Stimulated activated CD8-positive, alpha-beta memory T cell treated with anti-CD3 and anti-CD28 coated beads, Interleukin-15, amount 100 ng/mL, for 1 hour (primary cell): ENCODE measurements around the gene DCLK1.

Experiments used
- DNase-seq: peaks from one replicate; pipeline ENCODE4 v3.0.0-alpha.2; 2020; ENCODE audit warnings: low read depth

DCLK1 gene

DNA sequence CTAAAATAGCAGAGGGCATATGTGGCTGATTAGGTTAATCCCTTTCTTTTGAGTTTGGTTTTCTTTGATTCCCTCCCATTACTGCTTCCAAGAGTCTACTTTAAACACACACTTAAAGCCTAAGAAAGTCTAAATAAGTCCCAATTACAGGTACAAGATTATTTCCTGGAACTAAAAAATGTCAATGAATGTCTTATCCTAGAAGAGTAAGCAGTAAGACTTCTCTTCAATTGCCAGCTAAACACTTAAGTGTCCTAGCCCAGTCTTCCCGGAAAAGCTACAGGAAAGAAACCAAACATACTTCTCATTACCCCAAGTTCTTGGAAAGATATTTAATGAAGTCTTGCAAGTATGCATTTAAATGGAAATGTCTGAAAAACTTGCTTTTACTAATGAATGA, 233.1 kb downstream of the DCLK1 start:
- no peak for DNase-seq

DNA sequence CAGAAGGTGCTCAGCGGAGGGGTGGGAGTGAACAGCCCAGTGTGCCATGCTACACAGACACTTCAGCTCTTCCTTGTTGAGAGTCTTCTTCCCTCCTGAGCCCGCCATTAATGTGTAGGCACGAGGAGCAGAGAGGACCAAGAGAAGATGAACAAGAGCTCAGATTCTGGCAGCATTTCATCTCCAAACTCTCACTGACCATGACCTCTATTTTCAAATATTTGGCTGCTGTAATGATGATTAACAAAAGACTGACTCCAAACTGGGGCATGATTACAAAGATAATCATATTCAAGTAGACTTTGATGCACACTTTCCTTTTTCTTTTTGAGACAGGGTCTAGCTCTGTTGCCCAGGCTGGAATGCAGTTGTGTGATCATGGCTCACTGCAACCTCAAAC, 236.5 kb downstream of the DCLK1 start:
- no peak for DNase-seq

DNA sequence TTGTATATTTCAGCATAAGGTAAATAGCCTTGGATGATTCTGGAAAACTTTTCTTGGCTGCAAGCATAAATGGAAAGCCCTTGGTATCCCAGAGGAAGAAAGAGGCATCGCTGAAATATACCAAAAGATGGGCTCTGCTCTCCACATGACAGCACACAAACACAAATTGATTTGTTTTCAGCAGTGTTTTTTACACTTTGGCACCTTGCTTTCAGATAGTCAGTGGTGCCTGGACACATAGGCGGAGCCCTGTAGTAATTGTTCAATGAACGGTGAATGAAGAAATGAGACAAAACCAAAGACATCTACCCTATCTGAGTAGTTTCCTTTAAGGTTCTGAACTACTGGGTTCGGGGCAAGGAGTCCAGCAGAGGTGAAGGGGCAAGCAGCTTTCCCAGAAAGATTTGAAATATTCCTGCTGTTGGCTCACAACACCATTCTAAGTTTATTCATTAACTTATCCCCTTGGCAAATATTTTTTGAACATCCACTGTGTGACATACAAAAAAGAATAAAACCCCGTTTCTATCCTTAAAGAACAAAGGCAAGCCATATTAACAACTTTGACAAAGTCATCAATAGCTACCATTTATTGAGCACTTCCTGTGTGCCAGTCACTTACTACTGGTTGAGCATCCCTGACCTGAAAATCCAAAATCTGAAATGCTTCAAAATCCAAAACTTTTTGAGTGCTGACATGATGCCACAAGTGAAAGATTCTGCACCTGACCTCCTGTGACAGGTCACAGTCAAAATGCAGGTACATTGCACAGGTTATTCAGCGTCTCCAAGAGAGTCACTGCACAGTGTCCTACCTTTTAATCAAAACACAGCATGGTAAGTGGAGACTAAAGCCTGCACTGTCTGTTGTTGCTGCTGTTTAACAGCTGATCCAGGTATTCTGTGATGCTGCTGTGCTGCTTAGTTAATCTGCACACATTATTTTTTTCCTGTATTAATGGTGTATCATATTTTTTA, 238.1 kb downstream of the DCLK1 start:
- no peak for DNase-seq

DNA sequence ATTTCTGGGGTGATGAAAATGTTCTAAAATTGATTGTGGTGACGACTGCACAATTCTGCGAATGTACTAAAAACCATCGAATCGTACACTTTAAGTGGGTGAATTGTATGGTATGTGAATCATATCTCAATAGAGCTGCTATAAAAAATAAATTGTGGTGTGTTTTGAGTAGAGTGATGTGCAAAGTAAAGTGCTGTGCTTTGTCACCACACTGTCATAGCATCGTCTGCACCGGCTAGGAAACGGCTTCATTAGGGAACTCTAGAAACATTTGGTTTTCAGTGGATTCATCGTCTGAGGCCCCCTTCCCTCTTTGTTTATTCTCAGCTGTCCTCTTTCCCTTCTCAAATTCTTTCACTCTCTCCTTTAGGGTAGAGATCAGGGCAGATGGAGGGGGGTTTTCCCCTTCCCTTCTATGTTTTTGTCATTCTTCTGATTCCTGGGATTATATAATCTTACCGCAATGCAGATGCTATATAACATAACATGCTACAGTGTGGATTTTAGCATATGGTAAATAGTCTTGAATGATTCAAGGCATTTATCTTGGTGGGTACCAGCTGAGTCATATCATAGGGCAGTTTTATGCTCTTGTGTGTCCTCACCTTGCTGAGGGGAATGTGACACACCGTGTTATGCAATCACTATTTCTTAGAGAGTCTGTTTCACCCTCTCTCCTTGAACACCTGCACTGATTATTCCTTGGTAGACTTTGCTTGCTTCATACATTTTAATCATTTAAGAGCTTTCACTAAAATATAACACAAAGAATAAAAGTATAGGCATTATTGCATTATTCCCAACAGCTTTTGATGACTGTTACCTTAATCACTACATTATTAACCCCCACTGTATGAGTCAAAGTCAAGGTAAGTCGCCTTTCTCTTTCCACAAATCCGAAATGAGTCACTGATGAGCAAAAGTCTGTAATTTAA, 239.4 kb downstream of the DCLK1 start:
- DNase-seq: no peak

DNA sequence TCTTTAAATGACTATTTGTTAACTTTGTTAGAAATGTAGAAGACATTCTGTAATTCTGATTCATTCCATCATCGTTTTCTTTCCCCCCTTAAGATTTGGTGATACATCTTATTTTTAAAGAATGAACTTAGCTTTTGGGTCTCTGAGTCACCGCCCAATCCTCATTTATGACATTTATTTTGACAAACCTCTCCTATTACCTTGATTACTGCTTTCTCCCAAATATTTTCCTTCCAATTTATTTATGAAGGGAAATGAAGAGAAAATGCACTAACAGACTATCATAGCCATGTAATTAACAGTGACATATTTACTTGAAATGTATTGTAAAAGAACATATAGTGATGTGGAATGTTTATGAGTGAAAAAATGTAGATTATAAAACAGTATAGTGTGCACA, 241.6 kb downstream of the DCLK1 start:
- DNase-seq: no peak

DNA sequence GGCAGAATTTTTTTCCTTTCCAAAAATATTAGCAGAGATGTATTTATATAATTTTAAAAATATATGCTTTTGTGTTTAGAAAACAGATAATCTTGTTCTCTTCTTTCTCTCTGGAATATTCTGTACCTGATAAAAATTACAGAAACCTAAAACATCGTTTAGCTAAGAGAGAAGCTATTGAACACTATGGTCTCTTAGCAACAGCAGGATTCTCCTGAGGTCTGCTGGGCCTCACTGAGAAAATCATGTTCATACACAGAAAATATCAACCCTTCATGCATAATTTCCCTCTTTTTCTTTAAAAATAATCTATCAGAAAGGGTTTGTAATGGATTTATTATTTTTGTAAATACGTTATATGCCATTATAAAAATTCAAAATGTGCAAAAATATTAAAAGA, 242.2 kb downstream of the DCLK1 start:
- no peak for DNase-seq

DNA sequence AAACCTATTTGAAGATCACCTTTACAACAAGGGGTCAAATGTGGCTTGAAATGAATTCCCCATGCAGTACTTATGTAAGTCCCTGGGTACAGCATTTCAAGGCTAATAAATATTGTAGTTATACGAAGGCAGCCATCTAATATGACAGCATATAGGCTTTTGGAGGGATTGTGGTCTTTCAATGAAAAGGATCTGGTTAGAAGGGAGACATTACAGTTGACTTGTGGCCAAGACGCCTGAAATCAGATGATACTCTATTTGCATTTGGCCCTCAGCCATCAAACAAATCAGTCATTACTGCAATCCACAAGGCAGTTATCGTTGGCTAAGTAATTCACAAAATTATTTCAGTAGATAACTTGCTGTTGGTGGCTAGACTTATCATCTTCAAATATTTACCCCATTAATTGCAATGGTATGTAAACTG, 242.7 kb downstream of the DCLK1 start:
- no peak for DNase-seq

DNA sequence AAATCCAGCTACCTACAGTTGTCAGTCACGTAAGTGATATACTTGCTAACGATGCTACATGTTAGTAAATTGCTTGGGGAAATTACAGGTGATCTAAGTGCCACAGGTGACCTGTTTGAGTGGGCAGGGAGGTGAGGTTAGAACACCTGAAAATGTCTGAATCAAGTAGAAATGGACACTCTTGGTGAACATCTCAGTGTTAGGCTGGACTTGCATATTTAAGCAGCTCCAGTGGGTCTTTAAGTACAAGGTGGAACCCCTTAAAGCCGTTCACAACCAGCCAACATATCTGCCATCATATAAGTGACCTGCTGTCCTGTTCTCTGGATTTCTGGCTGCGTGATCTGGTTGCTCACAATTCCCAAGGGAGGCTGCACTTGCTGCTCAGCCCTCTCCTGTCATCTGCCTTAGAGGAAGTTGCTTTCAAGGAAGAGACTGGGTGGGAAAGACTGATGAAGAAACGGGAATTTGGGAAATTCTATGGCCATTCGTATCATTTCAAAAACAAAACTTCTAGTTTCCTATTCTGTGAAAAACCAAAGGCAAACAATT, 244.0 kb downstream of the DCLK1 start:
- no peak for DNase-seq

DNA sequence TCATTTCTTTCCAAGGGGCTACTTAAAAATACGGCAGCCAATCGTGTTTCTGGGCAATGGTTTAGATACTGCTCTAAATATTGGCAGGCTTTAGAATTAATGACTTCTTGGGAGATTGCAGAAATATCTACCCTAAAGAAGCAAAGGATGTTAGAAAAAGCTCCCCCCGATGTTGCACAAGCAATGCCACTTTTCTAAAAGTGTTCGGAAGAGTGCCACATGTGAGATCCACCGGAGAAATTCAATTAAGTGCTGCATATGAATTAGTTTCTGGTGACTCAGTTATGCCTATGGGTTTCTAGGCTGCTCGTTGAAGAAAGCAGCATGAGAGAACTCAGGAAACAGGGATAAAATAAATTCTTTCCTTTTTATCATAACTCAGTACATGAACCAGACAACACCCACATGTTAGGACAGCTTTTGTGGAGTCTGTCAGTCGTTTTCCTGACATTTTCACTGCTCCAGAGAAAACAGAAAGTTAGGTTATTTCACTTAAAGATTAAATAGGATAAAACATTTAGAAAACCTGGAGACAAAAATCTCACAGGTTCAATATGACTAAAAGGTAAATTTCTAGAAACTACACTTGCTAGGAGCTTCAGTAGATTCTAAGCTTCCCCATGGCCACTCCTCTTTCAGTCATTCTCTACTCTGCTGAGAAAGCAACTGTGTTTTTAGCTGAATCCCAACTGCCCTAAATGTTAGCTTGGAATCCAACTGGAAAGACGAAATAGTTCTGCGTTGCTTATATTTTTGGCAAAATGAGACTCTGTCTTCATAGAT, 244.7 kb downstream of the DCLK1 start:
- no peak for DNase-seq

DNA sequence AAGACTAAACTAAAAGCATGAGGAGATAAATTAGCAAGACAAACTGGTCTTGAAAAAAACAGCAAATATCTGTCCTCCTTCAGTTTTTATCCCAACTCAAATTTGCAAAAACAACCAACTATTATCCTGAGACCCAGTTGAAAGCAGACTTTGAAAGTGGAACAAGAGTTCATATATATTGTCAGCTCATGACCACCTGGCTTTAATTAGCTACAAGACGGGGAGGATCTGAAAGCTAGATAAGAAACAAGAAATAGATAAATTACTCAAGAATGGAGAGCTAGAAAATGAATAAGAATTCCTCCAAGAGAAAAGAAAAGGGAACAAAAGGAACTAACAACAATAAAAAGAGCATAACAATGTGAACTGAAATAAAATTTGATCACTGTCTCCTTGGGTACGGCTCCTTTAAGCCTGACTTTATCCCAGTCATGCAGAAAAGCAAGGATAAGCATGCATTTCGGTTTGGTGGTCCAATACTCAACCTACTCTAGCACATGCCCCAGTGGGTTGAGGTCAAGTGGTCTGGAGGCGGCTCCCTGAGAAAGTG, 246.9 kb downstream of the DCLK1 start:
- DNase-seq: no peak

DNA sequence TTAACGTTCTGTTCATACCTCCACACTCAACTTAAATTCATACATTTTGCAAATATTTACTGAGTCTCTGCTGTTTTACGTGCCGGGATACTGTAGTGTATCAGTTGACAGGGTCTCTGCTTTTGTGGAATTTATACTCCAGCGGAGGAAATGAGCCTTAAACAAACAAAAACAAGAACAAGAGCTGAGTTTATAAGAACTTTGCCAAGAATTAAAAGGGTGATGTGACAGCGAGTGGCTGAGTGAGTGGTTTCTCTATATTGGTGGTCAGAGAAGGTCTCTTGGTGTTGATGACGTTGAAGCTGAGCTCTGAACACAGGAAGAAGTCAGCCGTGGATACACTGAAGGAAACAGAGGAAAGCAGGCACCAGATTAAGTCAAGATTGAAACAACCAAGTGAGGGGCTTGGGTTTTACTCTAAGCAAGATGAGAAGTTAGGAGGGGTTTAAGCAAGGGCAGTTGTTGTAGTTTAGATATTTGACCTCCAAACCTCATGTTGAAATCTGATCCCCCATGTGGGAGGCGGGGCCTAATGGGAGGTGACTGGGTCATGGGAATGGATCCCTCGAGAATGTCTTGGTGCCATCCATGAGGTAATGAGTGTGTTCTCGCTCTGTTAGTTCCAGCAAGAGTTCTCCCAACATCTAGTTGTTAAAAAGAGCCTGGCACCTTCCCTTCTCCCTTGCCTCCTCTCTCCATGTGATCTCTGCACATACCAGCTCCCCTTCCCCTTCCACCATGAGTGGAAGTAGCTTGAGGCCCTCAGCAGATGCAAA, 248.3 kb downstream of the DCLK1 start:
- no peak for DNase-seq

DNA sequence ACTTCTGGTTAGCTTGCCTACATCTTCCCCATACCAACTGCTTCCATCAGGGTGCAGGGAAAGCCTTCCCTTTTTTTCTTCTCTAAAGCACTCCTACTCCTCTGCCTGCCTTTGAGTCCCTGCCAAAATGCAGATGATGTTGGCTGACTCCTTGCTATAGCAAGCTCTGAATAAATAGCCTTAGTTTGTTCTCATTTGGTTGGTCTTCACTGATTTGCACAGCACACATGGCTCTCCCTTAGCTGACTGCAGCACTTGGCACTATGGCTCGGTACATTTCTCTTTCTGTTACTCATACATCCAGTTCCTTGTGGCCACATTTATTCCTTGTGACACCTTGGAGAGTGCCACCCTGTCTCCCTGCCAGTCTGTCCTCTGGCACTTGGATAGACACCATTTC, 249.8 kb downstream of the DCLK1 start:
- DNase-seq: no peak

DNA sequence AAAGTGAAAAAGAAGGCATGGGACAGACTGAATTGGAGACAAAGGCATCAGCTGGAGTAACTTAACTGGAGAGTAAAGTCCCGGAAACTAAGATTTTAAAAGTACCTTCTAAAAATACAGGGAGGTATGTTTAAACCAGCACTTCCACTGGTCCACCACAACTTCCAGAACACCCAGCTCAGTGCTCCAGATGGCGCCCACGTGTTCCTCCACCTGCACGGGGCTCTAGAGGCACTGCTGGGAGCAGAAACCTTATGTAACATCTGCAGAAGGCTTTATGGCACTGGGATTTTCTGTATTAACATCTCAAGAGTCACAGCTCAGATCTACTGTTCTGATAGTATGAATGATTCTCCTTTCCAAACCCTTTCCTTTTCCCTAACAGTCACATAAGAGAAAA, 252.1 kb downstream of the DCLK1 start:
- no peak for DNase-seq

DNA sequence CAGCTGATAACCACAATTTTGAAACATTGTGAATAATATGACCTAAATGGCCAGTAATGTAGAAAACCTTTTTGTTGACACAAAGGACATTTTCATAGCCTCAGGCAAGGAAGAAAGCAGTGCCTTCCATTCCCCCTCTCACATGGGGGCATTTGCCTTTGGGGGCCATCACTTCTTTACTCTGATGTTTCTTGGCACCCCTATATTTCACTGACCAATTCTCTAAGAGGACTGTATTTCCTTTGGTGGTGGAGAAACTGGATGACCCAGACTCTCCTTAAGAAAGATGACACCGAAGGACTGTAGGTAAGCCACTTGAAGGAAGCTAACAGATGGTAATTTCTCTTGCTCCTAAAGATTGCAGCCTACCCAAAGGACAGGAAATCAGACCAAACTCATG, 254.6 kb downstream of the DCLK1 start:
- no peak for DNase-seq

DNA sequence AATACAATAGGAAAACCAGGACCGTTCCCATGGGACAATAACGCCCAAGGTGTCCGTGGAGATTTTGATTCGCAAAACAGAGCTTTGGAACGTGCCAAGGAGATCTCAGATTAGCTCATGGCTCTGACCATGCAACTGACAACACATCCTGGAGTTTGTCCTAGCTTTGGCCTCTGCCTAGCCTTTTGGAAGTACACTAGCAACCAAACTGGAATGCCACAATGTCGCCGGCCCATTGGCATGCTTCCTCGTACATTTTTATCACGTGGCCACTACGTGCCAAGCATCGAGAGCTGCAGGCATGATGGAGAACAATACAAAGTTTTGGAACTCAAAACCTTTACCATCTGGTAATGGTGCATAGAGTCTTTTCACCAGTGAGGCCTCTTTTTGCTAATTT, 256.5 kb downstream of the DCLK1 start:
- DNase-seq: no peak

DNA sequence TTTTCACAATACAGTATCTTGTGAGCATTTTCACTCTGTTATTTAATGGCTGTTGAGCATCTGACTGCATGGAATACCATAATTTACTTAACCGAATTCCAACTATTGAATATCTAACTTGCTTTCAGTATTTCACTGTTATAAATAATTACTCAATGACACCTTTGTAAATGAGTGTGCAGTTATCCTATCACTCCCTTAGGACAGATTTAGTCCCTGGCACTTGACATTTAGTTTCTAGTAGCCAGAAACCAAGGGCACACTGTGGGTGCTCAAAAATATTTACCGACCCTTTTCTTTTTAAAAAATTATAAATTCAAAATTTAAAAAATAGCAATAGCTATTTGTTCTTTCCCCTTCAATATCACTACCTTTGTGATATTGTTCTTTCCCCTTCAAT, 258.8 kb downstream of the DCLK1 start:
- DNase-seq: no peak

DNA sequence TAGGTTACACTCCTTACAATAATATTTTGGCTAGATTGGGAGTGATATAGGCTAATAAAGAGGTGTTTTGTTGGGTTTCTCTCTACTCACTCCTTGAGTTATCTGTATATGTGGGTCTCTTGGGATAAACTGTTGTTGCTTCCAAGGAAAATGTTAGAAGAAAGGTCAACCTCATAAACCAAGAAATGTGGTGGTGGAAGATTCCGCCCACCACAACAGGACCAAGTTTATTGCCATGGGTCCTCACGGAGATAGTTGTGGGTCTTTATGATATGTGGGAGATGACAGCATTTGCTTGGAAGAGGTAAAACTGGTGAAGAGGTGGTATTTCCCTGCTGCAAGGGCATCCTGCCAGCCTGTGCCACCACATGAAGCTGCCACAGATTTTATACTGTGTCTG, 259.6 kb downstream of the DCLK1 start:
- DNase-seq: no peak

DNA sequence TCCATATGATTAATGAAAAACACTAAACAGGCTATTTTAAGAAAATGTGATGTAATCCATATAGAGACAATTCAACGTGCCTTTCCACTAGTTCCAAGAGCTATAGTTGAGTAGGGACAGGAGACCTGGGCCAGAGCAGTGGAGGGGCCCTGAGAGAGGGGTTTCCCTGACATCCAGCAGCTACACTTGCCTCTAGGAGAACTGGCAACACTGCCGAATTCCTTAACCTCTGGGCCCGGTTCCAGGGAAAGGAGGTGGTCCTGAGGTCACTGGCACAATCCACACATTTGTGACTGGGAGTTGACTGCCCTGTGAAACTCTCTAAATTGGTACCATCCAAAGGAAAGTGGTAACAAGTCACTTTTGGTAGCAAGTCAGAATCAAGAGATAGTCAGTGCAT, 264.4 kb downstream of the DCLK1 start:
- DNase-seq: no peak

DNA sequence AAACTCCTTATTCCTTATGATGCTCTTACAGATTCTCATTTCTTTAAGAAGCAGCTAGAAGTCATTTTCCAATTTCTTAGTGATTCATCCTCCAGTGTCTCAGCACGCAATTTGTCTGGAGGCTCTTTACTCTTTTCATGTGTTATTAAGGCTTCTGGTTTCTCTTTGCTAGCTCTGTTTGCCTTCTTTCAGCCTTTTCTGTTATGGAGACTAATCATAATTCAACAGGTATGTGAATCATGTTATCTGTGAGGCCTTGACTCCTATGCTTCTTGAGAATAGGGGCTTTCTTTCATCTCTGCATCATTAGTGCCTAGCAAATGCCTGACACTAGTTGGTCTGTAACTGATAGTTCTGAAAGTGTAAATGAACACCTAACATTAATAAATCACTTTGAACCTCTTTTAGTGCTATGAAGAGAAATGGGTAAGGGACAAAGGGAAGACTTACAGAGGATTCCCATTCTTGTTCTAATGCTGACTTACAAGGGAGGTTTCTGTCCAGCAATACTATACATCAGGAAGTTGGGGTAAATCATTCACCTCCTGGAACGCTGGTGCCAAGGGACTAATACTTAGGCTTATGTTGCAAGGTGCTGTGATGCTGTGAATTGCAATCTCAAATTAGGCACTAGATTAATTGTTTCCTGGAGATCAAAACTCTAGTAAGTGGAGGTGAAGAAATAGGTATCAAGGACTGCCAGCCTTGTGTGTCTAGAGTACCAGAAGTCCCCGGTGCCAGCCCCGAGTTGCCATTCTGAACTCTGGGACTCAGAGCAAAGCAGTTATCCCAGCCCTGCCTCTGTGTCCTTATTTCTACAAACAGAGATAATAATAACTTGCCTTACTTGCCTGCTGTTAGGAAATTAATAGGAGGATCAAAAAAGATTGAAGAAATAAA, 265.6 kb downstream of the DCLK1 start:
- no peak for DNase-seq

DNA sequence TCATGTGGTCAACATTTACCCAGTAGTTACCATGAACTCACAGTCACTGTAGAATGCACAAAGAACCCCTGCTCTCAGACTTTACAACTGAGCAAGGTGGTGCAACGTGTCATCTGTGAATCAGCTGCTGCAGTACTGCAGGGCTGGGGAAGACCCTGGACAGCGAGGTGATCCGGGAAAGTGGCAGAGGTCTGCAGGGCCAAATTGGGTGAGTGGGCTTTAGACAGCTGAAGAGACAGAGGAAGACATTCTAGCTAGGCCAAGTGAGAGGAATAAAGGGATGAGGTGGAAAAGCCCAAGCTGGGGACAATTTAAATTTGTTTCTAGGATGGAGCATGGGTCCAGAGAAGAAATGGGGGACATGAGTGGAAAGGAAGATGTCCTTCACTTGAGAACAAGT, 270.5 kb downstream of the DCLK1 start:
- no peak for DNase-seq
